Activated CD4-positive, CD25-positive, alpha-beta regulatory T cell treated with anti-CD3 and anti-CD28 coated beads, Interleukin-2, amount 50 U/mL, for 72 hours (primary cell): ENCODE measurements around the gene PTPRZ1.

Experiments used
- DNase-seq: peaks from one replicate; pipeline ENCODE4 v3.0.0; 2021

Gene PTPRZ1

DNA sequence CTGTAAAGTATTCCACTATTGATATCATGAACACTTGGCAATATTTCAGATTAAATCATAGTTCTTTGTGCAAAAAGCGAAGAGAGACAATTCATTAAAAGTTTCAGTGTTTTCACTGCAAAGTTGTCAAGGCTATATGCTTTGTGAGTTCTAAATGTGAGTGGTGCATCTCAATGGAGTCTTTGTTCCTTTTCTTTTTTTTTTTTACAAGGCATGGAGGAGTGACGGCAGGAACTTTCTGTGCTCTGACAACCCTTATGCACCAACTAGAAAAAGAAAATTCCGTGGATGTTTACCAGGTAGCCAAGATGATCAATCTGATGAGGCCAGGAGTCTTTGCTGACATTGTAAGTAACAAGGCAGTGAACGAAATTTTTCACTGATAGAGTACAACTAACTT is 186.6 kb downstream of the PTPRZ1 start:
- no peak for DNase-seq

DNA sequence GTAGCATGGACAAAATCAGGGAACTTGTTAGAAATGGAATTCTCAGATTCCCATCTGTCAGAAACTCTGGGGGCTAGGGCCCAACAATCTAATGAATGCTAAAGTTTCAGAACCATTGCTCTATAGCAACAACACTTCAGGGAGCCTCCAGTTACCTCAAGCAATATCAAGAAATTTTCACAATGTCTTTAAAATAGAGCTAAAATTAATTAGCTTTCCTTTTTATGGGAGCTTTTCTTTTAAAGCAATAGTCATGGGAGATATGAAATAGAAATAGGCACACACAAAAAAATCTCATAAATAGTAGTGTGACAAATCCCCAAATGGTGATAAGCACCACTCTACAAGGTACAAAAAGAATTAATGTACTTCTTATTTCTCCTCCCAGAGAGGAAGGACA is 190.2 kb downstream of the PTPRZ1 start:
- DNase-seq, result no peak

DNA sequence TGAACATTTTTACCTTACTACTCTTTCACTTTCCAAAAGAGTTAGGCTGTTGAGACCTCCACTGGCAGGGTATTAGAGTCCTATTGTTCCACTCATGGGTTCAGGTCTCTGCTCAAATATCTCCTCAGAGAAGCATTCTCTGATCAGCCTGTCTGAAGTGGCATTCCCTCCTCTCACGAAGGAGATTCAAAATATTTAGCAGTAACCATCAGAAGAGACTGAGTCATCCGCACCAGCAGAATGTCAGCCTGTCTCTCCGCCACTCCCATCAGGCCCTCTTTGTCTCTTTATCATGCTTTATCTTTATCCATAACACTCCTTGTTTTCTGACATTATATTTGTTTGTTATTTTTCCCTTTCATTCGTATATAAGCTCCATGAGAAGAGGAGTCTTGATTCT is 192.0 kb downstream of the PTPRZ1 start:
- no peak for DNase-seq

DNA sequence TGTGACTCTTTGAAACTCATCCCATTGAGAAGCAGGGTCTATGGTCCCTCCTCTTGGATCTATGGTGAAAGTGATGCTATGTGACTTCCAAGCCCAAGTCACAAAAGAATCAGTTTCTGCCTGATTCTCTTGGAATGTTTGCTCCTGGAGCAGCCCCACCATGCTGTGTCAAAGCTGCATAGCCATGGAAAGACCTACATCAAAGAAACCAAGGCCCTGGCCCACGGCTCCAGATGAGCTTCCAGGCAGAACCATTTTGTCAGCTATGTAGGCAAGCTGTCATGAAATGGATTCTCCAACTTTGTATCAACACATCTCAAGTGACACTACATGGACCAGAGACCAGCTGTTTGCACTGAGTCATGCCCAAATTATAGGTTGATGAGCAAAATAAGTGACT is 194.1 kb downstream of the PTPRZ1 start:
- no peak for DNase-seq

DNA sequence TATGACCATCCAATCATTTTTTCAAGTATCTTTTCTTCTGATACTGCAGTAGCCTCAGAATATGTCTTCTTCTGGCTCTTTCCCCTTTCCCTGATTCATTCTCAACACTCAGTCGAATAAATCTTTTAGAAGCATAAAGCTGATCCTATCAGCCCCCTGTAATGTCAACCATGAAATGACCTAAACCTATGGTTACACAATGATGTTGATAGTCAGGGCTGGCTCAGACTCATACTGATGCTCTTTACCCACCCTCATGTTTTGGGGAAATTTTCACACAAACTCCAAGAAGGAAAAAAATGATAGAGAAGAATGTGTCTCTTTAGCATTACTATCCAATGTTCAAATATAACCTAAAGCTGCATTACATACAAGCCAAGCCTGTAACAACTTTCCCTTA is 195.1 kb downstream of the PTPRZ1 start:
- DNase-seq, result no peak

DNA sequence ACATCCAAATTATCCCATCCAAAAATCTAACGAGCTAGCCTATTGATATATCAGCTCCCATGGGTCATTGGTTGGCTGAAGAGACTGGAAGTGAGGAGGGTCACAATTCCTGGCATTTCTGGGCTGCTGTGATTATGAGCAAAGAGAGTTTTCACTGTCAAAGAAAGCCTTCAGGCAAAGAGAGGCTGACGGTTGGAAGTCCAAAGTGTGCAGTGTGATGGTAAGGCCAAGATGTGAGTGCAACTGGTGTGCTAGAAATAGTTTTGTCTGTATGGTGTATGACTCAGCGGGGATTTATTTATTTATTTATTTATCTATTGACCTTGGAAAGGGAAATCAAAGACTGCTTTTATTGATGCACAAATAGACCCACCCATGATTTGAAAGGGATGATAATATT is 196.0 kb downstream of the PTPRZ1 start:
- no peak for DNase-seq

DNA sequence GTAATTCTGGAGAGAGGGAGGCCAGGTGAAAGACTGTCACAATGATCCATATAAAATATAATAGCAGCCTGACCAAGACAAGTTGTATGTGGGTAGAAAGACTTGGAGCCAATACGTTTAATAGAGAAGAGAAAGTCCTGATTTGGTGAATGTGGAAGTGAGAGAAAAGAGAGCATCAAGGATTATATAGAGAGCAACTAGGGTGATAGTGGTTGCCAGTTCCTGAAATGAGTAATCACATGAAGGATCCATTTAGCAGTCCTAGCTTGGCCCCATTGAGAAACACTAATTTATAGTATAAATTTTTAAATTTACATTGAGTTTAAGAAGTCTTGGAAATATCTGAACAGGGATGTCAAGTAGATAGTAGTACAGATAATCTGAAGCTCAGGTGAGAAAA is 197.1 kb downstream of the PTPRZ1 start:
- no peak for DNase-seq

DNA sequence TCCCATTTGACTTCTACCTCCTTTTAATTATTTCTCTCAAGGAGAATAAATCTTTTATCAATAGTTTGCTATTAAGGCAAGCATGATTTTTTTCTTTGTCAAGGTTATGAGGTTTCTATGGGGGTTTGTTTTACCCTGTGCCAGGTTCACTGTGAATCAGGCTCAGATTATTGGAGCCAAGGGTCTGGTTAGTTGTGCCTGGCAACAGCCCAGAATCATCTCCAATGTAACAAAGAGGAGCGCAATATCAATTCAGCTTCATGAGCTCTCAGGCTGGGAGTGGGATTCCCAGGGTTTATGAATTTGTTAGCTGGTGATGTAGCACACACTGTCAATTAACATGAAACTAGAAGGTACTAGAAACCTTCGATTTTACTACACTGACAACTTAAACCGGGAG is 197.9 kb downstream of the PTPRZ1 start:
- no peak for DNase-seq

DNA sequence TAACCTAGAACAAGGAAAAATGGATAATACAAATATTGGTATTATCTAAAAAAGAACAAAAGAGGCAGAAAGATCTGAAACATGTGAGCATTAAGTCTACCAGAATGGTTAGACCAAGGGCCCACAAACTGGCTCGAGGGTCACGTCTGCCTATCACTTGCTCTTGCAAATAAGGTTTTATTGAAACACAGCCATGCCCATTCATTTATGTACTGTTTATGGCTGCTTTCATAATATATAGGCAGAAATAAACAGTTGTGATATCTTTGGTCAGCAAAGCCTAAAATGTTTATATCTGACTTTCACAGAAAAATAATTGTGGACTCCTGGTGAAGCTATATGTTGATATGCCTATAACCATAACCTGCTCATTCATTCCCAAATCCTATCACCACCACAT is 199.3 kb downstream of the PTPRZ1 start:
- no peak for DNase-seq

DNA sequence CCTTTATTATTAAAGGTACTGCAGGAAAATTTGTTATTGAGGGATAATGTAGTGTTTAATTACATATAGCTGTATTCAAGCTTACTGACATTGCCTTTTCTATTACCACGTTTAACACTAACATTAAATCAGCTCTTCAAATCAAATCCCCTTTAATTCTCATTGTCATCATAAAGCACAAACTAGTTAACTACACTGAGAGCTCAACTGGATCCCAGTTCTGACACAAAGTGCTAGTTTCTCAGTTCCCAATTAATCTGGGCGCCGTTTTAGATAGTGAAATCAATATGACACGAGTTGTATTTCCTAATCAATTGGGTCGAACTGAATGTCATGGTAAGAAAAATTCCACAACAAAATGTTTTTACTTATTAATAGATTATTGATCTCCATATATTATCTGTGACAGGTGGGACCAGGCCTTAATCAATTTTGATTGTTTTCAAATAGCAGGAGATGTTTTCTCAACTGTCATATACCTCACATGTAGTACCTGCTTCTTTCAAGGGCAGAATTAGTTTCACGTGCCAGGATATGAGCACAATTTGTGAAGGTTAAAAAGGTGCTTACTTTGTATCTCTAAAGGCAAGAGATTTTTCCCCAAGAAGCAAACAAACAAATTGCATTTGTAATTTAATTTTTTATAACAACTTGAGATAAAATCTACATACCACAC is 200.1 kb downstream of the PTPRZ1 start:
- no peak for DNase-seq

DNA sequence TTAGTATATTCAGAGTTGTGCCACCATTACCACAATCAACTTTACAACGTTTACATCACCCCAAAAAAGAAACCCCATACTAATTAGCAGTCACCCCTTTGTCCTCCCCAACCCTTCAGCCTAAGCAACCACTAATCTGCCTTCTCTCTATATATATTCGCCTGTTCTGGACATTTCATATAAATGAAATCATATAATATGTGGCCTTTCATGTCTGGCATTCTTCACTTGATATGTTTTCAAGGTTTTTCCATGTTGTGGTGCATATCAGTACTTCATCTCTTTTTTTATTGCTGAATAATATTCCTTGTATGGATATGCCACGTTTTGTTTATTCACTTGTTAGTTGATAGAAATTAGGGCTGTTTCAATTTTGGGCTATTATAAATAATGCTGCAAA is 200.7 kb downstream of the PTPRZ1 start:
- DNase-seq, result no peak

DNA sequence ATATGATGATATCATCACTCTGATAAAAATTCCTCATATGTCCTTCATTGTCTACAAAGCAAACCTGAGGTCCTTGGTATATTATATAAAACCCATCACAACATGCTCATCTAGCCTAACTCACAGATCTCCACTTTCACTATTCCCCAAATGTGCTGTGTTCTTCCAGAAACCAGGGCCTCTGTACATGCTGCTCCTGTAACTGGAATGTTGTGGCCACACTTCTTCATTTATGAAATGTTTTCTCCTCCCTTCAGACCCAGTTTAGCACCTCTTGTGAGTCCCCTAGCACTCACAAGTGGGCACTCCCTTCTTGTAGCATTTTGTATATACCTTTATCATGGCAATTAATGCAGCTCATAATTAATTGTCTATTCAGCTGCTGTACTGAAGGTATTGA is 209.2 kb downstream of the PTPRZ1 start:
- DNase-seq, result no peak

DNA sequence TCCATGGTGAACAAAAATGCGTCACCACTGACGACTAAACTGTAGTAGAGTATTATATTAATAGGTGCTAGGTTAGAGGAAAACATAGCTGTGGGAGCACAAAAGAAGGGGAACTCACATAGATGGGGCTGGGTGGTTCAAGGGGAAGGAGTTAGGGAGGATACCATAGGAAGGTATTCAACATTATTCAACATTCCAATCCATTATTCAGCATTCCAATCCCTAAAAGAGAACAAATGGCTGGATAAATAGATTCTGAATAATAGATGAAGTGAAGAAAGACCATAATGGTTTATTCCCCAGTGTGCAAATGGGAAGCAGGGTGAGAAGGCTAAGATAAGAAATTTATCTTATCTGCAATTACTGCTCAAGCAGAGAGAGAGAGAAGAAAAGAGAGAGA is 209.7 kb downstream of the PTPRZ1 start:
- no peak for DNase-seq

DNA sequence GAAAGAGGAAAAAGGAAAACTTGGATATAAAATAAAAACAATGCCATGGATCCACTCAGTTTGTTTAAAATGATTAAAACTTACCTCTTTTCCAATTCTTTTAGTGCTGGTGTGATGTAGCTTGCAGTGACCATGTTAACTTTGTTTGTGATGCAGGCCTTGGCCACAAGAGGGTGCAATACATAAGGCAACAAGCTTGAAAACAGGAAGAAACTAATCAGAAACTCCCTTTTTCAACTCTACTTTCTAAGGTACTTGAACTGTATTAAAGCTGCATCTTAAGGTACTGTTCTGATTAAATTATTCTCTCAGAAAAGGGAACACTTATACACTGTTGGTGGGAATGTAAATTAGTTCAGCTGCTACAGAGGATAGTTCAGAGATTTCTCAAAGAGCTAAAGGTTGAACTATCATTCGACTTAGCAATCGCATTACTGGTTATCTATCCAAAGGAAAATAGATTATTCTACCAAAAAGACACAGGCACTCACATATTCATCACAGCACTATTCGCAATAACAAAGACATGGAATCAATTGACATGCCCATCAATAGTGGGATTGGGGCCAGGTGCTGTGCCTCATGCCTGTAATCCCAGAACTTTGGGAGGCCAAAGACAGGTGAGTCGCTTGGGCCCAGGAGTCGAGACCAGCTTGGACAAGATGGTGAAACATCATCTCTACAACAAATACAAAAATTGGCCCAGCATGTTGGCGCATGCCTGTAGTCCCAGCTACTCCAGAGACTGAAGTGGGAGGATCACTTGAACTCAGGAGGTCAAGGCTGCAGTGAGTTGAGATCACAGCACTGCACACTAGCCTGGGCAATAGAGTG is 220.2 kb downstream of the PTPRZ1 start:
- DNase-seq, result peak; percentile 49

DNA sequence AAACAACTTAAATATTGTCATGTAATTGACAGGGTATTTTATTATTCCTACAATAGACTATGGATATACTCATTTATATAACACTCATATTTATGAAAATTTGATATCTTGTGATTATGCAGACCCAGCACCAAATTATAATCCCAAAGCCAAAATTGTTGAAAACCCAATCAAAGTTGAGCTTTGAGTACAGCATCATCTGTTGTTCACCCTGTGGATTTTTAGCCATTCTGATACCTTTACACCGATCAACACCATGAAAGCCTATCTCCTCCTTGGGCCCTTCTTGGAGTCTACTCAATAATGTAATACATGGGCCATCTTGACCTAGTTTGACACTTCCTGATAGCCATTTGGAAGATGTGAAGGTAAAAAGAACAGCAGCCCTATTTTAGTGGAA is 221.6 kb downstream of the PTPRZ1 start:
- no peak for DNase-seq

DNA sequence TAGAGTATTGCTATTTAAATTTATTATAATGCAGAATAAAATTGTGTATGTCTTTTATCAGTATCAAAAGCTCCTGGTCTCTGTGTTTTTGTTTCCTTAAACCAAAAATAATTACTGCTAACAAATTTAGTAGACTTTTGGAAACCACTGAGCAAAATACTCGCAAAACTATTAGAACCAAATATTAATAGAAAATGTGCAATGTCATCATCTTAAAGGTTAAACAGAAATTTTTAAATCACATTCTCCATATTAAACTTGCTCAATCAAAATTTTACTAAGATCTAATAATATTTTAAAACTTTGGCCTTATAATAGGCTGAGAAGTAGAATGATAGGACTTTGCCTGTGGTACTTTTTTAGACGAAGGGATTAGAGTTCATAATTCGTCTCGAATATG is 222.7 kb downstream of the PTPRZ1 start:
- no peak for DNase-seq

DNA sequence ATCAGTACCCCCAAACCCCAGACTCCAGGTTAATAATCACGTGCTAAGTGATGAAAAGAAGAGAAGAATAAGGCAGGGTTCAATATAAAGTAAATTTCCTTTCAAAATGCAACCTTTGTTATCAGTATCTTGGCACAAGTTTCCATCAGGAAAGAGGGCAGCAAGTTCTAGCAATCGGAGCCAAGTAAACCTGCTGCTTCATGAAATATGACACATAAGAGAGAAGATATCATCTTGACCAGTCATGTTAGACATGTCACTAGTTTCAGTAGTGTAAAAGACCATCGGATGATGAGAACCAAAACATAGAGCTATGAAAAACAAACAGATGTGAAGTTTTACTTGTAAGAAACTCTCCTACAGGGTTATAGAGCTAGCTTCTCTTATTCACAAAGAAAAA is 227.1 kb downstream of the PTPRZ1 start:
- DNase-seq, result no peak

DNA sequence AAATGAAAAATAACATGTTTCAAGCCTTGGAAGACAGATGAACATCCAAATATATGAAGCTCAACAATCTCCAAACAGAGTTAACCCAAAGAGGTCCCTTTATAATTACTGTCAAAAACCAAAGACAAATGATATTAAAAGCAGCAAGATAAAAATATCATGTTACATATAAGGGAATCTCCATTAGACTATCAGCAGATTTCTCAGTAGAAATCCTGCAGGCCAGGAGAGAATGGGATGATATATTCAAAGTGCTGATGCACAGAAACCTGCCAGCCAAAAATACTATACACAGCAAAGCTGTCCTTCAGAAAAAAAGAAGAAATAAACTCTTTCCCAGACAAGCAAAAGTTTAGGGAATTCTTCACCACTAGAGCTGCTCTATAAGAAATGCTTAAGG is 230.1 kb downstream of the PTPRZ1 start:
- no peak for DNase-seq
